NCI-H82 treated with DMSO at 0.1 percent for 48 hours (cell line): Measurements from ENCODE around the gene SSRP1.
"Not testable (repeated sequence)": the region's sequence is repeated elsewhere in the genome, so short reads cannot be mapped to it uniquely, and the experiment has no call there.

Experiments
- DNase-seq: peaks from one replicate; lab custom pipeline; 2025; ENCODE audit not compliant: unreplicated experiment; lab: John Stamatoyannopoulos, UW

SSRP1 gene

GRCh38 chr11:57302489-57302888 lies 33.2 kb downstream of the SSRP1 start:
- no peak for DNase-seq

- no peak for DNase-seq
Observed at GRCh38 chr11:57301711-57302423, 33.8 kb downstream of the SSRP1 start.

- no peak for DNase-seq
Observed at GRCh38 chr11:57300785-57301184, 34.9 kb downstream of the SSRP1 start.

- DNase-seq = no peak
Observed at GRCh38 chr11:57299150-57299737, 36.4 kb downstream of the SSRP1 start.

GRCh38 chr11:57297221-57297620 lies 38.5 kb downstream of the SSRP1 start:
- no peak for DNase-seq

GRCh38 chr11:57296205-57296604 lies 39.5 kb downstream of the SSRP1 start:
- not testable (repeated sequence) for DNase-seq

GRCh38 chr11:57294225-57295131 lies 41.2 kb downstream of the SSRP1 start:
- DNase-seq = no peak

GRCh38 chr11:57290288-57290687 lies 45.4 kb downstream of the SSRP1 start:
- DNase-seq = no peak

GRCh38 chr11:57288771-57289579 lies 46.7 kb downstream of the SSRP1 start:
- DNase-seq = no peak

- DNase-seq = no peak
Observed at GRCh38 chr11:57287884-57288283, 47.8 kb downstream of the SSRP1 start.

- no peak for DNase-seq
Observed at GRCh38 chr11:57283231-57283990, 52.3 kb downstream of the SSRP1 start.

- not testable (repeated sequence) for DNase-seq
Observed at GRCh38 chr11:57281546-57281945, 54.1 kb downstream of the SSRP1 start.

- DNase-seq = no peak
Observed at GRCh38 chr11:57279116-57279515, 56.6 kb downstream of the SSRP1 start.

GRCh38 chr11:57278721-57279095 lies 57.0 kb downstream of the SSRP1 start:
- DNase-seq = no peak

GRCh38 chr11:57277845-57278720 lies 57.6 kb downstream of the SSRP1 start:
- DNase-seq = peak; percentile 35

GRCh38 chr11:57276971-57277675 lies 58.6 kb downstream of the SSRP1 start:
- peak; percentile 27 for DNase-seq

GRCh38 chr11:57276169-57276970 lies 59.3 kb downstream of the SSRP1 start:
- no peak for DNase-seq
